NCI-H774 (cell line): Measurements from ENCODE around the gene THSD7B.
"Not testable (repeated sequence)": the region's sequence is repeated elsewhere in the genome, so short reads cannot be mapped to it uniquely, and the experiment has no call there.

Experiments
- DNase-seq: peaks from one replicate; lab custom pipeline; 2025; lab: John Stamatoyannopoulos, UW

THSD7B gene, protein sequence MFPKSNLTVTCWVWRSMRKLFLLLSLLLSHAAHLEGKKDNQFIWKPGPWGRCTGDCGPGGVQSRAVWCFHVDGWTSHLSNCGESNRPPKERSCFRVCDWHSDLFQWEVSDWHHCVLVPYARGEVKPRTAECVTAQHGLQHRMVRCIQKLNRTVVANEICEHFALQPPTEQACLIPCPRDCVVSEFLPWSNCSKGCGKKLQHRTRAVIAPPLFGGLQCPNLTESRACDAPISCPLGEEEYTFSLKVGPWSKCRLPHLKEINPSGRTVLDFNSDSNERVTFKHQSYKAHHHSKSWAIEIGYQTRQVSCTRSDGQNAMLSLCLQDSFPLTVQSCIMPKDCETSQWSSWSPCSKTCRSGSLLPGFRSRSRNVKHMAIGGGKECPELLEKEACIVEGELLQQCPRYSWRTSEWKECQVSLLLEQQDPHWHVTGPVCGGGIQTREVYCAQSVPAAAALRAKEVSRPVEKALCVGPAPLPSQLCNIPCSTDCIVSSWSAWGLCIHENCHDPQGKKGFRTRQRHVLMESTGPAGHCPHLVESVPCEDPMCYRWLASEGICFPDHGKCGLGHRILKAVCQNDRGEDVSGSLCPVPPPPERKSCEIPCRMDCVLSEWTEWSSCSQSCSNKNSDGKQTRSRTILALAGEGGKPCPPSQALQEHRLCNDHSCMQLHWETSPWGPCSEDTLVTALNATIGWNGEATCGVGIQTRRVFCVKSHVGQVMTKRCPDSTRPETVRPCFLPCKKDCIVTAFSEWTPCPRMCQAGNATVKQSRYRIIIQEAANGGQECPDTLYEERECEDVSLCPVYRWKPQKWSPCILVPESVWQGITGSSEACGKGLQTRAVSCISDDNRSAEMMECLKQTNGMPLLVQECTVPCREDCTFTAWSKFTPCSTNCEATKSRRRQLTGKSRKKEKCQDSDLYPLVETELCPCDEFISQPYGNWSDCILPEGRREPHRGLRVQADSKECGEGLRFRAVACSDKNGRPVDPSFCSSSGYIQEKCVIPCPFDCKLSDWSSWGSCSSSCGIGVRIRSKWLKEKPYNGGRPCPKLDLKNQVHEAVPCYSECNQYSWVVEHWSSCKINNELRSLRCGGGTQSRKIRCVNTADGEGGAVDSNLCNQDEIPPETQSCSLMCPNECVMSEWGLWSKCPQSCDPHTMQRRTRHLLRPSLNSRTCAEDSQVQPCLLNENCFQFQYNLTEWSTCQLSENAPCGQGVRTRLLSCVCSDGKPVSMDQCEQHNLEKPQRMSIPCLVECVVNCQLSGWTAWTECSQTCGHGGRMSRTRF (N-terminal part only)

DNA sequence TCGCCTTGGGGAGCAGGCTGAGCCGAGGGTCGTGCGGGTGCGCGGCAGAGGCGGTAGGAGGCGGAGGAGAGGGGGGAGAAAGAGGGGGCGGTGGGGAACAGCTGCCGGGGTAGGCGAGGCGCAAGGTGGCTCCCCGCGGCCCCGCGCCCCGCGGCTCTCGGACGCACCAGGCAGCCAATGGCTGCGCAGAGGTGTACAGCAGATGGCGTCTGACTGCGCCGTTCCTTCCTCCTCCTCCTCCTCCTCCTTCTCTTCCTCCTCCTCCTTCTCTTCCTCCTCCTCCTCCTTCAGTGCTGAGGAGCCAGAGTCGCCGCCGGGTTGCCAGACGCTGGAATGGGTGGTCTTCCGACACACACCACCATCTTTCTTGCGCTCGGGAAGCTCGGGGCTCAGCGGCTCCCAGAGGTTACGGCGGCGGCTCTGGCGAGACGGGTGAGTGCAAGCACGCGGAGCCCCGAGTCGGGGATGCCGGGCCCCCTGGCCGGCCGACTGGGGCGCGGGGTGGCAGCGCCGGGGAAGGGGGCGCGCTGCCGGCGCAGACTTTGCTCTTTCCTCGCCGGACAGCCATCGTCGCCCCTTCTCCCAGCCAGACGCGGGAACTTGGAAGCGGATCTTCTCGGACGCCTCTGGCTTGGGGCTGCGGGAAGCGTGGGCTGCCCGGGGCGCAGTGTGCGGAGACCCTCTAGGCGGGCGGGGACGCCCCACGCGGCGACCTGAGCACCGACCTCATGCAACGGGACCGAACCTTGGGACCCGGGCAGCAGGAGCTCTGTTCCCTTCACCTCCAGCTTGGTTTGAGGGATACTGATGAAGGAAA is at the start of gene THSD7B:
Gene THSD7B, plus strand, starts transcription at position 290 of the 817 bp plus-strand sequence. CDS start 116,634 bp downstream, outside the sequence.
- DNase-seq, result no peak

DNA sequence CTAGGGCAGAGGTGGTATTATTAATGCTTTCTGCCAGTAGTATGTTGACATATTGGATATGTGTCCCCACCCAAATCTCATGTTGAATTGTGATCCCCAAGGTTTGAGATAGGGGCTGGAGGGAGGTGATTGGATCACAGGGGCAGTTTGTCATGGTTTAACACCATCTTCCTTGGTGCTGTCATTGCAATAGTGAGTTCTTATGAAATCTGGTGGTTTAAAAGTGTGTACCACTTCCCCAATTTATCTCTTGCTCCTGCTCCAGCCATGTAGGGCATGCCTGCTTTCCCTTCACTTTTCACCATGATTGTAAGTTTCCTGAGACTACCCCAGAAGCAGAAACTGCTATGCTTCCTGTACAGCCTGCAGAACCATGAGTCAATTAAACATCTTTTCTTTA is 47.1 kb upstream of the THSD7B start:
- no peak for DNase-seq

DNA sequence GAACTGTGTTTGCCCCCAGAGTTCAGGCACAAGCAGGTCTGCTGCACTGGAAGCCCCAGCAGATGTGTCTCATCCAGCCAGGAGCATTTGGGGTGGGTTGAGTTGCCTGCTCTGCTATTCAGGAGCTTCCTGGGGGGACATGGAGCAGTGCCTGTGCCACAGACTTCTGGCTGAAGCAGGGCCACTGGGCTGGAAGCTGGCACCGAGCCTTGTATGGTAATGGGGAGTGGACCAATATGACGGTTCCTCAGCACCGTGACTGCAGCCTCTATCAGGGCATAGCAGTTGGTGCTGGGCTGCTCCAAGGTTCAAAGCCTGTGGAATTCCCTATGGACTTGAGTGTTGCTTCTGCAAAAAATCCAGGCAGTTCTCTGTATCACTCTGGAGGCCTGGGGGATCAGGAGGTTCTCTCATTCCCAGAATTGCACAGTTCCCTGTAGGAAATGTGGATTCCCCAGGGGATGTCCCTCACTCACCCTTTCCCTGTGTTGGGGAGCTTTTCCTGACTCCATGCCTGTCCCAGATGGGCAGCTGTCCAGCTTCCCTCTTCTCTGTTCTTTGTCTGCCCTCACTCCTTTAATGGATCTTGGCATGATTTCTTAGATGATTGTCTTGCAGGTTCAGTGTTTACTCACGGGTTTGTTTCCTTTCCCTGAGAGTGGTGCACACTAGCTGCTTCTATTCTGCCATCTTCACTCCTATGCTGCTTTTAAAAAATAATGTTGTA is 37.2 kb upstream of the THSD7B start:
- DNase-seq, result no peak

DNA sequence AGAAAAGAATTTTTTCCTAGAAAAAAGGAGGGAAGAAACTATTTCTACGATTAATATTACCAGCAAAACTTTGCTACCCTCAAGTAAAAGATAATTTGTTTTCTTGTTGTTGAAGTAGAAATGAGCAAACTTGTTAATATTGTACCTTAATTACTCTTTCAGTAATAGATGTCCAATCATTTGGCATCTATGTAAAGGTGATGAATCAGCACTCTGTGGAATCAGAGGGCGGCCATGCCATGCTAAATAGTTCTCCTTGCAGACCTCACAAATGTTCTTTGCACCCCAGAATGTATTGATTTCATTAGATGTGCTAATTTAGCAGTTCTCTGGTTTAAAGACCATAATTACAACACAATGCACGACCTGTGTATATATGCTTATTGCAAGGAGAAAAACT is 29.1 kb upstream of the THSD7B start:
- DNase-seq, result no peak

DNA sequence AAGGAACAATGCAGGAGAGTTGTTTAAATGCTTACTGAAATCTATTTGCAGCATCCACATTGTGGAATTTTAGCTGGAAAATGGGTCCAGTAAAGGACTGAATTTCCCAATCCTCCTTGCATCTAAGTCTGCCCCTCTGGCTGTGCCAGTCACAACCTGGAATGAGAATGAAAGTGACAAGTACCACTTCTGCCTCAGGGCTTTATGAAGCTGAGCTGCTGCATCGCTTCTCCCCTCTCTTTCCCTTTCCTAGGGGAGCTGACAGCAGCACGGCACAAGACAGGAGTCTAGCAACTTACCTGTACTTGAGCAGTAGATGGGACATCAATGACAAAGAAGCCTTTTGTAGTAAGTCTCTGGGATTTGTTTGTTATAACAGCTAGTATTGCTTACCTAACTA is 27.3 kb upstream of the THSD7B start:
- DNase-seq, result no peak

DNA sequence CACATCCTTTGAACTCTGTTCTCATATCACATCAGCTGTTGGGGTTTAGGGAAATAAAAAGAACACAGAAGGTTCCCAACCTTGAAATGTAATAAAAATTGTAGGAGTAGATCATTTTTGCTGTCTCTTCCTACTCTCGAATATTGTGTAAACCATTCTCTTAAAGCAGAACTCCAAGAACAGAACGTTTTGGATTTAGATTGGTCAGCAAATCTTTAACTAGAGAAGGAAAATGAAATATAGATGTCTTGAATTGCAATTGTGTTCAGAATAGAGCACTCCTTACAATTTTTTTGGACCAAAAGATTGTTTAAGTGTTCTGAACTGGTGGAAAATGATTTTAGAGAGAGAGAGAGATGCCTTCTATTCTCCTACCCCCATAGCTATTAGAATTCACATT is 23.9 kb upstream of the THSD7B start:
- no peak for DNase-seq

DNA sequence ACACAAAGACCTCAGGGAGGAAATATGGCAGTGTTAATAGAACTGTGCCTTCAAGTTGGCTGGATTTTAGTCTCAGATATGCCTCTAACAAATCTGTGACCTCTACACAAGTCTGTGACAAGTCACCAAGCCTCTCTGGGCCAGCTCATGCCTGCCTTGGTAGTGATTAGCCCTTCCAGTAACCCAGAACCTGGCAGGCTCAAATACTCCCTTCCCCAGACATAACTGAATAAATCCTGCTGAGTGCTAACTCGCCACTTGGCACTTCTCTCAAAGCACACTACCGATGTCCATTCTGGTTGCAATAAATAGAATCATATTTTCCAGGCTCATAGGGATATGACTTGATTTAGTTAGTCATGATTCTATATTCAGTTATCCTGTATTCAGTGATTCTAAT is 15.3 kb upstream of the THSD7B start:
- DNase-seq, result no peak

DNA sequence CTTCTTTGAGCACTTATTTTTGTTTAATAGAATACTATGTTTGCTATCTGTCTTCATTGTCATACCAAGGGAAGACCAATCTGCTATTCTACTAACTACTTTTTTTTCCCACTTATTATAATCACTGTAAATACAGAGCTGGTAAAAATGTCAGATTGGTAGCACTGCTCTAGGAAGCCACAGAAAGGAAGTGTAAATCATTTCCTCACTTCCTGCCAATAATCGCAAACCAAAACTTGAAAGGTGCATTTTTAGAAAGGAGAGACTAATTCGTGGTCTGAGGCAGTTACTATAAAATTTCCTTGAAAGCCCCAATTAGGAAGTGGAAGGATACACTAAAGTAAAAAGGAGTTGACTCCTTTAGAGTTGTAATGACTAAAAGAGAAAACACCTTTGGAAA is 13.9 kb upstream of the THSD7B start:
- DNase-seq, result no peak

DNA sequence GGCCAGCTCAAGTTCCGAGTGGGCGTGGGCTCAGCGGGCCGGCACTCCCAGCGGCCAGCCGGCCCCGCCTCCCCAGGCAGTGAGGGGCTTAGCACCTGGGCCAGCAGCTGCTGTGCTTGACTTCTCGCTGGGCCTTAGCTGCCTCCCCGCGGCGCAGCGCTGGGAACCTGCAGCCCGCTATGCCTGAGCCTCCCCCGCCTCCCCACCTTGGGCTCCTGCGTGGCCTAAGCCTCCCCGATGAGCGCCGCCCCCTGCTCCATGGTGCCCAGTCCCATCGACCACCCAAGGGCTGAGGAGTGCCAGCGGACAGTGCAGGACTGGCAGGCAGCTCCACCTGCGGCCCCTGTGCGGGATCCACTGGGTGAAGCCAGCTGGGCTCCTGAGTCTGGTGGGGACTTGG is 6.8 kb upstream of the THSD7B start:
- not testable (repeated sequence) for DNase-seq

DNA sequence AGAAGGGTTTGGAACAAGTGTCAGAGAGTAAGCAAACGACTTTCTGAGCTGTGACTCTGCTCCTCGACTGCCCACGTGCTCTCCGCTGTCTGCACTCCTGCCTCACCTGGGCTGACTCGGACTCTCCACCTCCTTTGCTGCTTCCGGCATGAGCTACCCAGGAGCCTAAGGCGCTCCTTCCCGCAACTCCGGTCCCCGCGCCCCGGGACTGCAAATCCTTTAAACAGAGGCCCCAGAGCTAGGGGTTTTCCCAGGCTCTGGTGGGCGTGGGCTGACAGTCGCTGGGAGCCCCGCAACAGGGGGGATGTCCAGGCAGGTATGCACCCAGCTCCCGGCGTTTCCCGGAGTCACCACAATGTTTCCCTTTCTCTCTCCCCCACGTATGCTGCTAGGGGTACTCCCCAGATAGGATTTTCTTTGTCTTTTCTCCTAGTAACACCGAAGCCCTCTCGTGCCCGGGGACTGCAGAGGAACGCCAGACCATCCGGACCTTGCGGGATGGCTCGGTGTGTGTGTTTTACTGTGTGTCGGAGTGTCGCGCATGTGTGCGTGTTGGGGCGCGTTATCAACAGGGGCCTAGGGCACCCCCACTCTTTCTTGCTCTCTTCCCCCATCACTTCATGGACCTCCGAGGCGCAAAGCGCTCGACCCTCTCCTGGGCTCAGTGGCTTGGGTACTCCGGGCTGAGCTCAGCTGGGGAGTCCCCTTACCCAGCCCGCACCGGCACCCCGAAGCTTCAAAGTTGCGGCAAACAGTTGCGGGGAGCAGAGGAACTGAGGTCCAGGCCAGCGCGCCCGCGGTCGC is 691 bp upstream of the THSD7B start:
- peak; percentile 2 for DNase-seq

DNA sequence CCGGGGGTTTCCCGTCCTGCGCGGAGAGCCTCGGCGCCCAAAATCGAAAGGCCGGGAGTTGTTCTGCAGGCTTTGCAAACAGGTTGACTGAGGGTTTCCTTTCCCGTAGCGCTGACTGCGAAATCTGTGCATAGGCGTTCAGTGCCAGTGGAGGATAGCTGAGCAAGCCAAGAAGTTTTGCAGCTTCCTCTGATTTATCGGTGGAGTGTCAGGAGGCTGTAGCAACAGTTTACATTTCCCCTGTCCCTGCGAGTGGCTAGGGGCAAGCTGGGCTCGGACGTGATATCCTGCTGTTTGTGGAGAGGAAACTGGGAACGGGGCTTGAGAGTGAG is 694 bp downstream of the THSD7B start:
- DNase-seq, result no peak

DNA sequence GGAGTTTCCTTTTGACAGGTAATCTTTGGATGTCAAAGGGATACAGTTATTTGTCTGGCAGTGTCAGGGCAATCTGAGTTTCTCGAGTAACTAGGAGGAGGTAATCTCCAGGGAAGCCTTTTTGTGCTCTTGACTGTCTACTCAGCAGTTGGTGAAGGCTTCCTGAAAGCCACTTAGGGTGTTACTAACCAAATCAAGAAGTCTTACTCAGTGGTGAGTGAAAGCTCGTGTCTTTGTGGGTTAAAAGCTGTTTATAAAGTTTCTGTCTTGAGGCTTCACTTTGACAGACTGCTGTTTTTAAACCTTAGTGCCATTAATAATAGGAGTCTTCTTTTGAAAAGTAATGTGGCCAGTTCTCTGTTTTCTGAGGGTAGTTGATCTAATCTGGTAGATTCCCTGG is 1.7 kb downstream of the THSD7B start:
- no peak for DNase-seq

DNA sequence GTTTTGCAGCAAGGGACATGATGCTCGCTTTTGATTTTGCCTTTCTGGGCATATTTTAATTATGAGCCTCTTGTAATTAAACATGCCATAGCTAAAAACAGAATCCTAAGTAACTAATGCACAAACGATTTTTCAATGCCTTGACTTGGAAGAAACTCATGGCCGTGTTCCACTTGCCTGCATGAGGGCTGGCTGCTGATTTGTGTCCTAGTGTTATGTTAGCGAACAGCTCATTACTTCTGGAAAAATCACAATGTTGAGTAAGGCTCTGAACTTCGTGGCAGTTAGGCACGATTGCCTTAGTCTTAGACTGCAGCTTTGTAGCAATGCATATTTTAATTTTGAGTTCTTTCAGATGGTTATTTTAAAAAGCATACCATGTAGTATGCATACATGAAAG is 4.5 kb downstream of the THSD7B start:
- DNase-seq, result no peak

DNA sequence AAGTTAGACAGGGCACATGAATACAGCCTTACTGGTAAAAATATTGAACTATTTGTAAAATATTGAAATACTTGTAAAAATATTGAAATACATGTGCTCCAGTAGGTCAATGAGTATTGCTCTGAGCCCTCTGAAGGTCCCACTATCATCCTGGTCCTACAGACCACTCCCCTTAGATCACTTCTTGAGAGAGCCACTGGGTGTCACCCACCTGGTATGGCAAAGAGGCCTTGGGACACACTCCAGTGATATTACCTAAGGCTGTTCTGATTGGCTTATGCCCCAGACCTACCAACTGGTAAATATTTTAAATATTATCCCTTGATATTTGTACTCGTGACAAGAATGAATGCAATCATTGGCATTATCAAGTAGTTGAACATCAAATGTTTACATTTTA is 5.0 kb downstream of the THSD7B start:
- no peak for DNase-seq

DNA sequence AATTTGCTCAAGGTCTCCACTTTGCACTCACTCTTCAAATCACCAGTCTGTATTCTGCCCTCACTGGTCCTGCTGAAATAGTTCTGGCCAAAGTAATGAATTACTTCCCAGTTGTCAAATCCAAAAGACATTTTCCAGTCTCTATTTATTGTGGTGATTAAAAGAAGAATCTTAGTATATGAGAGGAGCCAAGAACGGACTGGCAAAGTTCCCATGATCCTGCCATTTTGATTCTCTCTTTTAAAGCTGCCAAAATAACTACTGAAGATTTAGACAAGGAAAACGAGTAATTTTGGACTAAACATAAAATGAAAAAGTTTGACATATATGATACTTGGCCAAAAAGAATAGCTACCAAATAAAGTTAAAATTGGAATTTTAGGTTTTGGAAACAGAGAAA is 12.0 kb downstream of the THSD7B start:
- DNase-seq, result no peak

DNA sequence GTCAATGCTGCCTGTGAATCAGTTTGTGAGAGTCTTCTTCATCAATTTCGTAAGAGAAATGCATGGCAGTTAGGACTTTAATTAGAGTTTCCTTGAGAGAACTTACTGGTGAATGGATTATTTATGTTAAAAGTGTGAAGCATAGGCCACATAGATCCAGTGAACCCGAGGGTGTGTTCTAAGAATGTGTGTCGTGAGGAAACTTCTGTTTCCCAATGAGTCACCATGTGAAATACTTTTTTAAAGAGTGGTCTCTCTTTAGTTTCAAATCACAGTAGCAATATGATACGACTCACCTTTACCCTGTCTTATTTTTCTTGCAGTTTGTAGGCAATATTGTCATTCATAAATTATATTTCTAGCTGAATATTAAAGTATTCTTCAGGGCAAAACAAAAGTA is 18.5 kb downstream of the THSD7B start:
- no peak for DNase-seq

DNA sequence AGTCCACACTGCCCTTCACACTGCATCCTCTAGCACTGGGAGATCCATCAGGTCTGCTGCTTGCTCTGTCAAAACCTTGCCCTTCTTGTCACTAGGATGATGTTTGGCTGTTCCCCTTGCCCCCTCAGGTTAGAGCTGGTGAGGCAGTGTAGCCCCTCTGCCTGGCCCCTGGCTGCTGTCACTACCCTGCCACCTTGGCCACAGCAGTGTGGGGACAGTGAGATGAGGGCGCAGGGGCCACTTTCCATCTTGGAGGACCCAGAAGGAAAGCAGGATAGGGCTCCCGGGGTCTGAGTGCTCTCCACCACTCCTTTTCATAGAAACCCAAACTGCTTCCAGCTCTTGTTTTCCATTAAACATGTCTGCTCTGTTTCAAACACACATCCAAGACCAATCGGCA is 19.9 kb downstream of the THSD7B start:
- no peak for DNase-seq

DNA sequence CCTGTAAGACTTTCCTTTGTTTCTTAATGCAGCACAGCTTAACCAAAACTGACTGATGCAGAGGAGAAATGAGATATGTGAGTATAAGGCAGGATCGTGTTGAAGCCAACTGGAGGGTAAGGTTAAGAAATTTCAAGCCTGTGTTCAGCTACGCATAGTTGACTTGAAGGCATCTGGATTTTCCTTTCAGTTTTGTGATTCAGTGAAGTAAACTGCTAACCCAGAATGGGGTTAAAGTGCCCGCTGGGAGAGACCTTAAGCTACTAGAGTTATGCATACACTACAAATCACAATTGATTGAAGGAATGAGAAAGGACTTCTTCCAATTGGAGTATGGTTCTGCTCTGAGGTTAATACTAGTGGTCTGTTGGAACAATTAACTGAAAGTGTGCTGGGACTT is 22.6 kb downstream of the THSD7B start:
- DNase-seq, result no peak

DNA sequence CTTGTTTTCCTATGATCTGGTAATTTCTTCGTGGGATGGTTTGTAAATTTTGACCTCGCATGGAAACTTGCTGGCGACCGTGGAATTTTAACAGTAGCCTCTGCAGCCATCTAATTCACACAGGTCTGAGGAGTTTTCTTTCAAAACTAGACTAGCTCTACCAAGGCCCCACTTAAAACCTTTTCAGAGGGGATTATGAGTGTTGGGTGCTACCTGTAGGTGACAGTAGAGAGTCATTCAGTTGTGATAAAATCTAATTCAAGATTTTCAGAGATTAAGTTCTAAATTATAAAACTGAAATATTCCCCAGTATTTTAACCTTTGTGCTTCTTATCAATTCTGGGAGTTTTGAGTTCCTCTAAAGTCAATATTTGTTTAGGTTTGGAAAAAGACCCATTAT is 31.0 kb downstream of the THSD7B start:
- no peak for DNase-seq

DNA sequence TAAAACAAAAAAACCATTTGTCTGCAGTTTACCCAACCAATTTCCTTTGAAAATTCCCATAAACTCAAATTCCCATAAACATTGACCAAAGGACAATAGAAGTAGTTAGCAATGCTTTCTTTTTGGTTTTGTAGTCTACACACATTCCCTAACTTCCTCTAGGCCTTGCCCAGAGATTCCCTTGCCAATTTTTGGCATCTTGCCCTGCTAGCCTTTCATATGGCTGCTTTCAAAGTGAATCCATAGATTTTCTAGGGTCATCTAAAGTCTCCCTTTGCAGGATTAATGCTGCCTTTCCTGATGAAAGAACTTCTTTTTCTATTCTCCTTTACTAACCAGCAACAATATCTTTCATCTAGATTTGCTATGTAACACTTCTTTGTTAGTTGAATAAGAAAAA is 33.4 kb downstream of the THSD7B start:
- no peak for DNase-seq
